Vagina (tissue), 2 donors: ENCODE measurements around the gene MACROD2.

ENCODE experiments used
- CTCF ChIP-seq, 3 experiments: fragments of 450-650 bp in 2 of 3; fragments of 200-600 bp in 1 of 3; sonication (generic) in 1 of 3; IDR thresholded peaks; one replicate each; pipeline ENCODE4 v1.5.1; 2017 to 2019; ENCODE audit warnings: antibody characterized with exemption in 3 of 3, mild to moderate bottlenecking in 2 of 3, moderate library complexity in 2 of 3
- POLR2AphosphoS5 ChIP-seq, 2 donors: sonication (generic); formaldehyde crosslinking; IDR thresholded peaks; one replicate each; pipeline ENCODE4 v1.9.0; 2017; ENCODE audit warnings: antibody characterized with exemption in 2 of 2, mild to moderate bottlenecking in 2 of 2, low read depth in 1 of 2; ENCODE audit not compliant: insufficient read depth in 1 of 2

- TF ChIP-seq CTCF (IDR thresholded peaks at IDR 0.05) (no peak), POLR2AphosphoS5 (IDR thresholded peaks at IDR 0.05; ENCODE audit: insufficient read depth in 1 of 2, low read depth in 1 of 2) (no peak)
These were observed 1065.1 kb downstream of the MACROD2 start for GRCh38 chr20:15060265-15061060.
